ENCODE data around the gene ANXA2R. TPM values are rescaled to one million over a fixed set of nuclear protein-coding genes. Genes with fewer than 3 reads are reported as not detected.

ANXA2R gene
- total and polyA plus RNA-seq, 2 of the 13 experiments (the other 11 are each of a cell fraction or from before 2014, with no cell fraction given): 0.95 to 1.3 TPM

- TF ChIP-seq ZNF18 (CRISPR knock-in tag; IDR thresholded peaks at IDR 0.05; ENCODE audit: insufficient replicate concordance) (no peak), ZNF460 (CRISPR knock-in tag; IDR thresholded peaks at IDR 0.05; ENCODE audit: borderline replicate concordance) (peak; percentile 92), ZNF83 (CRISPR knock-in tag; IDR thresholded peaks at IDR 0.05; ENCODE audit: borderline replicate concordance) (no peak), YEATS4 (CRISPR knock-in tag; IDR thresholded peaks at IDR 0.05; ENCODE audit: borderline replicate concordance) (peak; percentile 53; the same call in 1 of the 2 replicates), ZNF10 (CRISPR knock-in tag; IDR thresholded peaks at IDR 0.05; ENCODE audit: borderline replicate concordance, low read depth) (no peak), TP53 (CRISPR knock-in tag; conservative IDR thresholded peaks at IDR 0.05) (no peak), ZNF879 (CRISPR knock-in tag; IDR thresholded peaks at IDR 0.05) (no peak), ZNF256 (CRISPR knock-in tag; conservative IDR thresholded peaks at IDR 0.05) (no peak), ZFX (CRISPR knock-in tag; IDR thresholded peaks at IDR 0.05; ENCODE audit: low read depth) (peak; percentile 58), ZNF674 (CRISPR knock-in tag; IDR thresholded peaks at IDR 0.05; ENCODE audit: low read depth) (no peak), ZNF468 (CRISPR knock-in tag; IDR thresholded peaks at IDR 0.05) (no peak), MAF1 (CRISPR knock-in tag; IDR thresholded peaks at IDR 0.05; ENCODE audit: borderline replicate concordance) (no peak), TGIF2 (CRISPR knock-in tag; IDR thresholded peaks at IDR 0.05) (no peak), TBX2 (CRISPR knock-in tag; IDR thresholded peaks at IDR 0.05; ENCODE audit: borderline replicate concordance) (peak; percentile 58; the same call in 1 of the 2 replicates), NFIB (CRISPR knock-in tag; IDR thresholded peaks at IDR 0.05; ENCODE audit: borderline replicate concordance) (no peak), ZNF3 (CRISPR knock-in tag; IDR thresholded peaks at IDR 0.05) (no peak), ZNF615 (CRISPR knock-in tag; IDR thresholded peaks at IDR 0.05; ENCODE audit: borderline replicate concordance) (no peak), HHEX (CRISPR knock-in tag; IDR thresholded peaks at IDR 0.05) (no peak), HCFC1 (IDR thresholded peaks at IDR 0.05; ENCODE audit: low read depth, low read length) (no peak), TIGD3 (CRISPR knock-in tag; IDR thresholded peaks at IDR 0.05; ENCODE audit: borderline replicate concordance) (0 out of 2 replicates have a peak, but pooled peaks have one; percentile 23), FOXK1 (CRISPR knock-in tag; IDR thresholded peaks at IDR 0.05; ENCODE audit: borderline replicate concordance, low read depth) (peak; percentile 78; the same call in 1 of the 2 replicates)
Observed at GRCh38 chr5:43008363-43009153, 31.6 kb downstream of the ANXA2R start (continued).
